Measurements from ENCODE around the gene SOX30.
"Not testable (repeated sequence)": the region's sequence is repeated elsewhere in the genome, so short reads cannot be mapped to it uniquely, and the experiment has no call there.

SOX30 gene

GRCh38 chr5:157652377-157652692 is at the start of gene SOX30:
Gene SOX30 (minus strand): TSS chr5:157652438. CDS start chr5:157652078, 360 bp downstream.
- DNase-seq = no peak

- not testable (repeated sequence) for DNase-seq
Measured at GRCh38 chr5:157698674-157699073, 46.4 kb upstream of the SOX30 start.

- not testable (repeated sequence) for DNase-seq
Measured at GRCh38 chr5:157696154-157696553, 43.9 kb upstream of the SOX30 start.

- DNase-seq = not testable (repeated sequence)
Measured at GRCh38 chr5:157693816-157694215, 41.6 kb upstream of the SOX30 start.

GRCh38 chr5:157690690-157691433 is 38.6 kb upstream of the SOX30 start:
- DNase-seq = no peak

GRCh38 chr5:157689942-157690689 is 37.9 kb upstream of the SOX30 start:
- DNase-seq = peak; percentile 18

- DNase-seq = no peak
Measured at GRCh38 chr5:157687198-157687554, 34.9 kb upstream of the SOX30 start.

- not testable (repeated sequence) for DNase-seq
Measured at GRCh38 chr5:157686276-157687197, 34.3 kb upstream of the SOX30 start.

- no peak for DNase-seq
Measured at GRCh38 chr5:157682257-157682656, 30.0 kb upstream of the SOX30 start.

- DNase-seq = no peak
Measured at GRCh38 chr5:157681048-157681447, 28.8 kb upstream of the SOX30 start.

- no peak for DNase-seq
Measured at GRCh38 chr5:157680239-157680638, 28.0 kb upstream of the SOX30 start.

GRCh38 chr5:157679801-157680200 is 27.6 kb upstream of the SOX30 start:
- DNase-seq = no peak

GRCh38 chr5:157677931-157678330 is 25.7 kb upstream of the SOX30 start:
- DNase-seq = no peak

- DNase-seq = not testable (repeated sequence)
Measured at GRCh38 chr5:157674351-157674750, 22.1 kb upstream of the SOX30 start.

GRCh38 chr5:157672976-157673375 is 20.7 kb upstream of the SOX30 start:
- no peak for DNase-seq

GRCh38 chr5:157671592-157672330 is 19.5 kb upstream of the SOX30 start:
- DNase-seq = no peak

- peak; percentile 25 for DNase-seq
Measured at GRCh38 chr5:157670662-157671591, 18.7 kb upstream of the SOX30 start, which contains the start of gene C5orf52. Gene C5orf52 (plus strand): TSS chr5:157671533. CDS start chr5:157671615, 82 bp downstream.

GRCh38 chr5:157669701-157670097 is 17.5 kb upstream of the SOX30 start:
- no peak for DNase-seq

- no peak for DNase-seq
Measured at GRCh38 chr5:157668356-157668755, 16.1 kb upstream of the SOX30 start.

- no peak for DNase-seq
Measured at GRCh38 chr5:157665467-157666070, 13.3 kb upstream of the SOX30 start.

Measured in hematopoietic multipotent progenitor cell treated with erythropoietin and hydrocortisone succinate and interleukin-3 and kit ligand, for 6 days (in vitro differentiated cells).